IgD-negative memory B cell (primary cell): Measurements from ENCODE around the gene HECTD1. TPM values are rescaled to one million over a fixed set of nuclear protein-coding genes. Genes with fewer than 3 reads are reported as not detected.
A peak's percentile ranks its signal among the peaks of the same experiment; 100 is the strongest.
"Not testable (repeated sequence)": the region's sequence is repeated elsewhere in the genome, so short reads cannot be mapped to it uniquely, and the experiment has no call there.

Experiments used
- H3K27ac Mint-ChIP-seq, 3 donors: one replicate each; pipeline ENCODE4 v1.8.0; 2020 to 2022; ENCODE audit warnings: mild to moderate bottlenecking in 3 of 3, mixed read lengths in 3 of 3, moderate library complexity in 1 of 3
- H3K27me3 Mint-ChIP-seq: one replicate; pipeline ENCODE4 v1.8.0; 2021; ENCODE audit warnings: mixed read lengths
- H3K36me3 Mint-ChIP-seq: one replicate; pipeline ENCODE4 v1.8.0; 2020; ENCODE audit warnings: mild to moderate bottlenecking, mixed read lengths
- H3K4me1 Mint-ChIP-seq, 3 donors: one replicate each; pipeline ENCODE4 v1.8.0; 2020 to 2022; ENCODE audit warnings: mixed read lengths in 3 of 3, mild to moderate bottlenecking in 1 of 3
- H3K4me3 Mint-ChIP-seq, 4 donors: one replicate each; pipeline ENCODE4 v1.8.0; 2020 to 2022; ENCODE audit warnings: mild to moderate bottlenecking in 4 of 4, mixed read lengths in 4 of 4, moderate library complexity in 3 of 4
- H3K9me3 Mint-ChIP-seq, 3 donors: one replicate each; pipeline ENCODE4 v1.8.0; 2020 to 2021; ENCODE audit warnings: mixed read lengths in 3 of 3, mild to moderate bottlenecking in 1 of 3
- polyA plus RNA-seq: library from polyadenylated mRNA; unstranded; fragments of 300-500 nt; fragmentation: Illumina TruSeq; gene quantifications from one replicate; pipeline ENCODE4 v1.2.3, GENCODE V29; 2021

HECTD1 gene
- polyA plus RNA-seq, result 30.9 TPM

- Mint-ChIP-seq H3K4me1 (peaks cover 30 to 34% (median 31%) of the 10 kb centered on the region in 3 donors), H3K27ac (peak within 1 kb of the TSS; percentile 99 to 100 (median 99)), H3K4me3 (peak within 1 kb of the TSS; percentile 95 to 99 (median 98)), H3K9me3 (no peaks in the 10 kb centered on the region), H3K27me3 (no peaks in the 10 kb centered on the region), H3K36me3 (peaks cover 6% of the 10 kb centered on the region)
Measured at GRCh38 chr14:31207755-31208545, at the start of gene HECTD1. HECTD1 (minus strand) TSS chr14:31207793; CDS start chr14:31205936, 1,857 bp downstream.

DNA sequence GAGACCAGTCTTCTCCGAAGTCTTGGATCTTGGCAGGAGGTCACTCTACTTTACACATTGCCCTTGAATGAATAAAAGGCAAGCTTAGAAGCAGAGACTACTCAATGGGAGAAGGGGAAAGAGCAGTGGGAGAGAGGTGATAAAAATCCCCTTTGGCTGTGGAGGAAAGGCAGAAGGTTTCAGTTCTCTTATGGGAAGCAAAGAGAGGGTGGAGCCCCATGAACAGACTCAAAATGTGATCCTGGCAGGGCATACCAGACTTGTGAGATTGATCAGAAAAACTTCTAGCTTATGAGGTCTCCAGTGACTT, 49.6 kb upstream of the HECTD1 start:
- Mint-ChIP-seq H3K4me3 (no peak overlapping the region), H3K27ac (no peak overlapping the region), H3K4me1 (peaks cover 0 to 5% (median 4%) of the 10 kb centered on the region in 3 donors), H3K27me3 (no peaks in the 10 kb centered on the region), H3K36me3 (no peaks in the 10 kb centered on the region), H3K9me3 (no peaks in the 10 kb centered on the region)

DNA sequence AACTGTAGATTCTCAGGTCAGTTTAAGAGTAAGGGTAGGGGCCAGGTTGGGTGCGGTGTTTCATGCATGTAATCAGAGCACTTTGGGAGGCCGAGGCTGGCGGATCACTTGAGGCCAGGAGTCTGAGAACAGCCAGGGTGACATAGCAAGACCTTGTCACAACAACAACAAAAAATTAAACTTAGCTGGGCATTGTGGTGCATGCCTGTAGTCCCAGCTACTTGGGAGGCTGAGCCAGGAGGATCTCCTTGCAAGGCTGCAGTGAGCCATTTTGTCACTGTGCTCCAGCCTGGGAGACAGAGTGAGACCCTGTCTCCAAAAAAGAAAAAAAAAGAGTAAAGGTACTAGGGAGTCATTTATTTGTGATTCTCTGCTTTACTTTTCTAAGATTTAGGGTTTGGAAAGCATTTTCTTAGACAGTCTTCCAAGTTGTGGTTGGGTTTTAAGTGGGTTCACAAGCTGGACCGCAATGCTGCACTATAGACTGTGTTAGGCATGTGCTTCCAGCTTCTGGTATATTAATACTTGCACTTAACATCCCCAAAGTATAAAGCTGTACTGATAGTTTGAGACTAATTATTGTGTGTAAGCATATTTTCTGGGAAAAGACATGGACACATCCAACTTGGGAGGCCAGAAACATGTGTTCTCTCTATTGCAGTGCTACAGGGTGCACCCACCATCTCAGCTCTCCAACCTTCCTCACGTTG, 49.1 kb upstream of the HECTD1 start:
- H3K27ac Mint-ChIP-seq, result no peak overlapping the region

GRCh38 chr14:31255918-31256317, 48.3 kb upstream of the HECTD1 start:
- not testable (repeated sequence) for H3K36me3 Mint-ChIP-seq, H3K4me3 Mint-ChIP-seq, H3K27me3 Mint-ChIP-seq, H3K9me3 Mint-ChIP-seq, H3K4me1 Mint-ChIP-seq, H3K27ac Mint-ChIP-seq

More for the DNA sequence above, 49.1 kb upstream of the HECTD1 start:
- no peak overlapping the region for H3K4me3 Mint-ChIP-seq
- H3K4me1 Mint-ChIP-seq, result peaks cover 0 to 4% (median 0%) of the 10 kb centered on the region in 3 donors
- no peaks in the 10 kb centered on the region for H3K27me3 Mint-ChIP-seq
- H3K9me3 Mint-ChIP-seq, result no peaks in the 10 kb centered on the region
- no peaks in the 10 kb centered on the region for H3K36me3 Mint-ChIP-seq

DNA sequence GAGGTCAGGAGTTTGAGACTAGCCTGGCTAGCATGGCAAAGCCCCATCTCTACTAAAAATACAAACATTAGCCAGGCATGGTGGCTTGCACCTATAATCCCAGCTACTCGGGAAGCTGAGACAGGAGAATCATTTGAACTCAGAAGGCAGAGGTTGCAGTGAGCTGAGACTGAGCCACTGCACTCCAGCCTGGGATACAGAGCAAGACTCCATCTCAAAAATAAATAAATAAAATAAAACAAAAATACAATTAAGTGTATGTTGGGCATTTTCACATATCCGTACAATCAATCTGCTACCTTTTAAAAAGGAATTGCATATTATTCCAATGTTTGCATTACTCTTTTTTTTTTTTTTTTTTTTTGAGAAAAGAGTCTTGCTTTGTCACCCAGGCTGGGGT, 47.7 kb upstream of the HECTD1 start:
- Mint-ChIP-seq H3K27ac (no peak overlapping the region), H3K9me3 (no peaks in the 10 kb centered on the region), H3K27me3 (no peaks in the 10 kb centered on the region), H3K4me1 (peaks cover 0 to 4% (median 0%) of the 10 kb centered on the region in 3 donors), H3K36me3 (no peaks in the 10 kb centered on the region), H3K4me3 (no peak overlapping the region)

DNA sequence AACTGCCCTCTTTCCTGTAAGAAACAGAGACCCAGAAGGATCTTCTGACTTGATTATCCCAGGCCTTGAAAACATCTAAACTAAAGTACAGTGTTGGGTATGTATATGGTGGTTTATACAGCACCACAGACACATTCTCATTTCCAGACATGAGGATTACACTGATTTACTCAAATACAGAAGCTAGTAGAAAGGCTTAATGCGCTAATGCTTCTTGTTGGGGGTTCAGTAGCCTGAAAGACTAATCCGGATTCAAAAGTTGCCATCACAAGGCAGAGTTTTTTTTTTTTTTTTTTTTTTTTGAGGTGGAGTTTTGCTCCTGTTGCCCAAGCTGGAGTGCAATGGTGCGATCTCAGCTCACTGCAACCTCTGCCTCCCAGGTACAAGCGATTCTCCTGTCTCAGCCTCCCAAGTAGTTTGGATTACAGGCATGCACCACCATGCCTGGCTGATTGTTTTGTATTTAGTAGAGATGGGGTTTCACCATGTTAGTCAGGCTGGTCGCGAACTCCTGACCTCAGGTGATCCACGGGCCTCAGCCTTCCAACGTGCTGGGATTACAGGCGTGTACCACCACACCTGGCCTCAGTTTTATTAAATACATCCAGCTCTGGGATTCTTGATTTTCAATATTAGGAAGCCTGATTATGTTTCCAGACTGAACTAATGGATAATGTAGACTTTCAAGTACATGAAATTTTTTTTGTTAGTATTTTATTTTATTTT, 46.3 kb upstream of the HECTD1 start:
- Mint-ChIP-seq H3K27ac (no peak overlapping the region), H3K4me3 (no peak overlapping the region), H3K27me3 (no peaks in the 10 kb centered on the region), H3K4me1 (peaks cover 0 to 4% (median 0%) of the 10 kb centered on the region in 3 donors), H3K36me3 (no peaks in the 10 kb centered on the region), H3K9me3 (no peaks in the 10 kb centered on the region)

GRCh38 chr14:31252865-31253264, 45.3 kb upstream of the HECTD1 start:
- H3K27me3 Mint-ChIP-seq, result no peaks in the 10 kb centered on the region
- H3K27ac Mint-ChIP-seq, result no peak overlapping the region
- no peak overlapping the region for H3K4me3 Mint-ChIP-seq
- no peaks in the 10 kb centered on the region for H3K36me3 Mint-ChIP-seq
- no peaks in the 10 kb centered on the region for H3K9me3 Mint-ChIP-seq
- H3K4me1 Mint-ChIP-seq, result peaks cover 0 to 4% (median 0%) of the 10 kb centered on the region in 3 donors

- Mint-ChIP-seq H3K4me3 (no peak overlapping the region), H3K27ac (no peak overlapping the region), H3K4me1 (no peaks in the 10 kb centered on the region), H3K36me3 (no peaks in the 10 kb centered on the region), H3K27me3 (no peaks in the 10 kb centered on the region), H3K9me3 (no peaks in the 10 kb centered on the region)
Measured at GRCh38 chr14:31251028-31251958, 43.7 kb upstream of the HECTD1 start.

DNA sequence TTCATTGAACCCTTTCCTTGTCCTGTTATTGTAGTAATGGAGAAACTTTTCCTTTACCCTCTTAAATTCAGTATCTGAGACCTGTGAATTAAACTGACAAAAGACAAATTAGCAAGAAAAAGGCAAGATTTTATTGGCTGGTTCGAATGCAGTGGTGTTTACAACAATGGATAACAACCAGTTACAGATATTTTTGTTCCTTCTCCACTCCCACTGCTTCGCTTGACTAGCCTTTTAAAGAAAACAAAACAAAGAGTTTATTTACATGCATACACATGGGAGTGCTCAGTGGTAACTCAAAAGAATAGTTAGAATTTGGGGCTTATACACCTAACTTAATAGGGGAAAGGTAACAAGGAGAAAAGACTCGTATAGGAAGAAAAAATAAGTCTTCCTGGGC, 37.0 kb upstream of the HECTD1 start:
- peaks cover 3% of the 10 kb centered on the region for H3K36me3 Mint-ChIP-seq
- H3K9me3 Mint-ChIP-seq, result no peaks in the 10 kb centered on the region
- peaks cover 4 to 10% (median 10%) of the 10 kb centered on the region in 3 donors for H3K4me1 Mint-ChIP-seq
- no peaks in the 10 kb centered on the region for H3K27me3 Mint-ChIP-seq
- H3K4me3 Mint-ChIP-seq, result no peak overlapping the region
- no peak overlapping the region for H3K27ac Mint-ChIP-seq

DNA sequence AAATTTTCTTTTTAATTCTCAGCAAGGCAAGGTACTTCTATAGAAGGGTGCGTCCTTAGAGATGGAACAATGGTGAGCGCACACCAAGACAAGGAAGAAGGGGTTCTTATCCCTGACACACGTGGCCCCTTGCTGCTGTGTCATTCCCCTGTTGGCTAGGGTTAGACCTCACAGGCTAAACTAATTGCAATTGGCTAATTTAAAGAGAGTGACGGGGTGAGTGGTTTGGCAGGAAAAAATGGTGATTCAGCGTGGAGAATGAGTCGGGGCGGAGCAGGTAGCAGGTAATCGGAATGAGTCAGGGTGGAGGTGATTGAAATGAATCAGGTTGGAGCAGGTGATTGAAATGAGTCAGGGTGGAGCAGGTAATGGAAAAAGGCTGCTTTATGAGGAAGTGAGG, 36.3 kb upstream of the HECTD1 start:
- no peak overlapping the region for H3K4me3 Mint-ChIP-seq
- peaks cover 3% of the 10 kb centered on the region for H3K36me3 Mint-ChIP-seq
- no peak overlapping the region for H3K27ac Mint-ChIP-seq
- no peaks in the 10 kb centered on the region for H3K9me3 Mint-ChIP-seq
- H3K27me3 Mint-ChIP-seq, result no peaks in the 10 kb centered on the region
- H3K4me1 Mint-ChIP-seq, result peaks cover 8 to 14% (median 10%) of the 10 kb centered on the region in 3 donors

- H3K27ac Mint-ChIP-seq, H3K9me3 Mint-ChIP-seq, H3K36me3 Mint-ChIP-seq, H3K27me3 Mint-ChIP-seq, H3K4me3 Mint-ChIP-seq: not testable (repeated sequence)
- H3K4me1 Mint-ChIP-seq, result peaks cover 8 to 14% (median 10%) of the 10 kb centered on the region in 3 donors
Measured at GRCh38 chr14:31242161-31242940, 34.8 kb upstream of the HECTD1 start.

DNA sequence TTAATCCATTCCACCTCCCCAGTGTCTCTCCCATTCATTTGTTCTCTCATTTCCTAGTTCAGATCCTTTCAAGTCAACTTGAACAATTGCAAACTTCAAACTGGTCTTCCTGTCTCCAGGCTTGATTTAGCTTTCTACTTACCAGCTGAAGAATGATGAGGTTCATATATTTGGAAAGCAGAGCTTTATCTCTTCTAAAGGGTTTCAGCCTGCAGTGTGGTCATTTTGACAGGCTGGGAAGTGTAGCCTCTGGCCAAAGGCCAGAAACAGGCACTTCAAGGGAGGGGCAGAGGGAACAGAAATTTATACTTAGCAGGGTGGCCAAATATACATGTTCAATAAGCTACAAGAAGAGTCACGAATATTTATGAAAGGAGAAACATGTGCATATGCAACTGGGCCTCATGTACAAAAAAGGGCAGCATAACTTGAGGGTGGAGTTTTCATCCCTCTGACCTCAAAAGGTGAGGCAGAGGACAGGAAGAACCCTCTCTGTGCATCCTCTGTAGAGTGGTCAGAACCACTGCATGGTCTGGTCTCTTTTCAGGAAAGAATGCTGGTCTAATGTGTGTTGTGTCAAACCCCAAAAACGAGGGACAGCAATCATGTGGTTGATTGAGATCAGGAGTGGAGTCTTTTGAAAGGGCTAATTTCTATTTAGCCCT, 34.0 kb upstream of the HECTD1 start:
- Mint-ChIP-seq H3K4me3 (no peak overlapping the region), H3K27me3 (no peaks in the 10 kb centered on the region), H3K4me1 (peaks cover 8 to 14% (median 10%) of the 10 kb centered on the region in 3 donors), H3K9me3 (no peaks in the 10 kb centered on the region), H3K36me3 (peaks cover 5% of the 10 kb centered on the region), H3K27ac (no peak overlapping the region)

DNA sequence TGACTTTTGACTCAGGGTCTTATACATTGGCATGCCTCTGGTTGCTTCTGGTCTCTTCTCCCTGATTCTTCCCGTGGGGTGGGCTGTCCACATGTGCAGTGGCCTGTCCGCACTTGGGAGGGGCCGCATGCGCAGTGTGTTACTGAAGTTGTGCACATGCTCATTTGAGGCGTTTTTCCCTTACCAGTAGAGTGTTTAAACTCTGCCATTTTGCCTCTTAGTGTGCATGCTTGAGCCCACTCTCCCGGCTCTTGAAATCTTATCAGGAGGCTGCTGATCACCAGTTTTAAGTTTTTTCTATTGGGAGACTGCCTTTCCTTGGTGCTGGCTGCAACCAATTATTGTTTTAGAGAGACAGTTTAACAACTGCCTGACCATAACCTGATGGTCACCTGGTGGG, 32.1 kb upstream of the HECTD1 start:
- H3K27ac Mint-ChIP-seq, result no peak overlapping the region
- H3K9me3 Mint-ChIP-seq, result no peaks in the 10 kb centered on the region
- no peaks in the 10 kb centered on the region for H3K27me3 Mint-ChIP-seq
- H3K4me3 Mint-ChIP-seq, result no peak overlapping the region
- peaks cover 8 to 14% (median 10%) of the 10 kb centered on the region in 3 donors for H3K4me1 Mint-ChIP-seq
- peaks cover 4% of the 10 kb centered on the region for H3K36me3 Mint-ChIP-seq
